Measurements from ENCODE around the gene IHH.

- TF ChIP-seq, protein P1, sequence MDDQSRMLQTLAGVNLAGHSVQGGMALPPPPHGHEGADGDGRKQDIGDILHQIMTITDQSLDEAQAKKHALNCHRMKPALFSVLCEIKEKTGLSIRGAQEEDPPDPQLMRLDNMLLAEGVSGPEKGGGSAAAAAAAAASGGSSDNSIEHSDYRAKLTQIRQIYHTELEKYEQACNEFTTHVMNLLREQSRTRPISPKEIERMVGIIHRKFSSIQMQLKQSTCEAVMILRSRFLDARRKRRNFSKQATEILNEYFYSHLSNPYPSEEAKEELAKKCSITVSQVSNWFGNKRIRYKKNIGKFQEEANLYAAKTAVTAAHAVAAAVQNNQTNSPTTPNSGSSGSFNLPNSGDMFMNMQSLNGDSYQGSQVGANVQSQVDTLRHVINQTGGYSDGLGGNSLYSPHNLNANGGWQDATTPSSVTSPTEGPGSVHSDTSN (IDR thresholded peaks at IDR 0.05), result no peak
- no peak for TF ChIP-seq YY1 (IDR thresholded peaks at IDR 0.05; ENCODE audit: low read depth)
- TF ChIP-seq, protein P2, sequence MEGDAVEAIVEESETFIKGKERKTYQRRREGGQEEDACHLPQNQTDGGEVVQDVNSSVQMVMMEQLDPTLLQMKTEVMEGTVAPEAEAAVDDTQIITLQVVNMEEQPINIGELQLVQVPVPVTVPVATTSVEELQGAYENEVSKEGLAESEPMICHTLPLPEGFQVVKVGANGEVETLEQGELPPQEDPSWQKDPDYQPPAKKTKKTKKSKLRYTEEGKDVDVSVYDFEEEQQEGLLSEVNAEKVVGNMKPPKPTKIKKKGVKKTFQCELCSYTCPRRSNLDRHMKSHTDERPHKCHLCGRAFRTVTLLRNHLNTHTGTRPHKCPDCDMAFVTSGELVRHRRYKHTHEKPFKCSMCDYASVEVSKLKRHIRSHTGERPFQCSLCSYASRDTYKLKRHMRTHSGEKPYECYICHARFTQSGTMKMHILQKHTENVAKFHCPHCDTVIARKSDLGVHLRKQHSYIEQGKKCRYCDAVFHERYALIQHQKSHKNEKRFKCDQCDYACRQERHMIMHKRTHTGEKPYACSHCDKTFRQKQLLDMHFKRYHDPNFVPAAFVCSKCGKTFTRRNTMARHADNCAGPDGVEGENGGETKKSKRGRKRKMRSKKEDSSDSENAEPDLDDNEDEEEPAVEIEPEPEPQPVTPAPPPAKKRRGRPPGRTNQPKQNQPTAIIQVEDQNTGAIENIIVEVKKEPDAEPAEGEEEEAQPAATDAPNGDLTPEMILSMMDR (IDR thresholded peaks at IDR 0.05), result no peak
- no peak for TF ChIP-seq JUND (IDR thresholded peaks at IDR 0.05)
- TF ChIP-seq SMC3 (IDR thresholded peaks at IDR 0.05; ENCODE audit: low read depth, low read length), result no peak
- TF ChIP-seq TAF1 (IDR thresholded peaks at IDR 0.05; ENCODE audit: borderline replicate concordance, low read depth, low read length), result no peak
- no peak for TF ChIP-seq SIN3A (IDR thresholded peaks at IDR 0.05; ENCODE audit: borderline replicate concordance, low read depth, low read length)
- TF ChIP-seq, protein P3, sequence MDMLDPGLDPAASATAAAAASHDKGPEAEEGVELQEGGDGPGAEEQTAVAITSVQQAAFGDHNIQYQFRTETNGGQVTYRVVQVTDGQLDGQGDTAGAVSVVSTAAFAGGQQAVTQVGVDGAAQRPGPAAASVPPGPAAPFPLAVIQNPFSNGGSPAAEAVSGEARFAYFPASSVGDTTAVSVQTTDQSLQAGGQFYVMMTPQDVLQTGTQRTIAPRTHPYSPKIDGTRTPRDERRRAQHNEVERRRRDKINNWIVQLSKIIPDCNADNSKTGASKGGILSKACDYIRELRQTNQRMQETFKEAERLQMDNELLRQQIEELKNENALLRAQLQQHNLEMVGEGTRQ (IDR thresholded peaks at IDR 0.05; ENCODE audit: borderline replicate concordance, low read depth, low read length), result no peak
- no peak for TF ChIP-seq RCOR1 (IDR thresholded peaks at IDR 0.05; ENCODE audit: low read length)
- no peak for TF ChIP-seq MXI1 (IDR thresholded peaks at IDR 0.05; ENCODE audit: low read depth, low read length)
- no peak for TF ChIP-seq GABPA (IDR thresholded peaks at IDR 0.05; ENCODE audit: low read depth)
- no peak for TF ChIP-seq MAX (IDR thresholded peaks at IDR 0.05; ENCODE audit: low read depth)
- TF ChIP-seq RFX5 (IDR thresholded peaks at IDR 0.05; ENCODE audit: low read length), result no peak
These were observed 24.8 kb downstream of the IHH start for GRCh38 chr2:219035942-219036341.
